ENCODE measurements around the gene CRY1.

CRY1 gene

GRCh38 chr12:106973545-106973944, 119.8 kb downstream of the CRY1 start:
- no peak for DNase-seq (ENCODE audit: low read depth, low spot score)
- TF ChIP-seq CTCF (IDR thresholded peaks at IDR 0.05; ENCODE audit: low read depth, low read length): no peak
- in situ Hi-C loops (cut with HindIII; ENCODE audit: low sequenced_read_pairs): no loop called here
- H3K4me3 ChIP-seq (ENCODE audit: low read depth, low read length): no peak overlapping the region

- no peak overlapping the region for H3K4me3 ChIP-seq (ENCODE audit: low read depth, low read length)
- no peak for DNase-seq (ENCODE audit: low read depth, low spot score)
- no peak for TF ChIP-seq CTCF (IDR thresholded peaks at IDR 0.05; ENCODE audit: low read depth, low read length)
- in situ Hi-C loops (cut with HindIII; ENCODE audit: low sequenced_read_pairs): no loop called here
Observed at GRCh38 chr12:106971065-106971464, 122.3 kb downstream of the CRY1 start.

GRCh38 chr12:106964526-106964925, 128.8 kb downstream of the CRY1 start:
- no peak overlapping the region for H3K4me3 ChIP-seq (ENCODE audit: low read depth, low read length)
- no peak for TF ChIP-seq CTCF (IDR thresholded peaks at IDR 0.05; ENCODE audit: low read depth, low read length)
- in situ Hi-C loops (cut with HindIII; ENCODE audit: low sequenced_read_pairs): no loop called here
- DNase-seq (ENCODE audit: low read depth, low spot score): no peak

- no peak overlapping the region for H3K4me3 ChIP-seq (ENCODE audit: low read depth, low read length)
- DNase-seq (ENCODE audit: low read depth, low spot score): no peak
- in situ Hi-C loops (cut with HindIII; ENCODE audit: low sequenced_read_pairs): no loop called here
- no peak for TF ChIP-seq CTCF (IDR thresholded peaks at IDR 0.05; ENCODE audit: low read depth, low read length)
Observed at GRCh38 chr12:106962286-106962685, 131.1 kb downstream of the CRY1 start.

GRCh38 chr12:106960443-106960842, 132.9 kb downstream of the CRY1 start:
- no peak for TF ChIP-seq CTCF (IDR thresholded peaks at IDR 0.05; ENCODE audit: low read depth, low read length)
- no peak for DNase-seq (ENCODE audit: low read depth, low spot score)
- no peak overlapping the region for H3K4me3 ChIP-seq (ENCODE audit: low read depth, low read length)
- in situ Hi-C loops (cut with HindIII; ENCODE audit: low sequenced_read_pairs): no loop called here

GRCh38 chr12:106957583-106957982, 135.8 kb downstream of the CRY1 start:
- peak; percentile 15 for DNase-seq (ENCODE audit: low read depth, low spot score)
- no peak for TF ChIP-seq CTCF (IDR thresholded peaks at IDR 0.05; ENCODE audit: low read depth, low read length)
- in situ Hi-C loops (cut with HindIII; ENCODE audit: low sequenced_read_pairs): no loop called here
- peak overlapping the region; percentile 92 for H3K4me3 ChIP-seq (ENCODE audit: low read depth, low read length)

- peak; percentile 65 for DNase-seq (ENCODE audit: low read depth, low spot score)
- TF ChIP-seq CTCF (IDR thresholded peaks at IDR 0.05; ENCODE audit: low read depth, low read length): peak; percentile 16
- in situ Hi-C loops (cut with HindIII; ENCODE audit: low sequenced_read_pairs): no loop called here
- H3K4me3 ChIP-seq (ENCODE audit: low read depth, low read length): peak overlapping the region; percentile 92
Observed at GRCh38 chr12:106956048-106956578, 137.2 kb downstream of the CRY1 start.
